HG03108 (cell line): Measurements from ENCODE around the gene YARS1.

ENCODE experiments used
- ATAC-seq: cut with Tn5 transposase; IDR thresholded peaks from one replicate; pipeline ENCODE4 v1.9.1; 2021; ENCODE audit warnings: moderate library complexity; ENCODE audit not compliant: unreplicated experiment

The YARS1 gene

GRCh38 chr1:32782086-32782485 is 35.1 kb downstream of the YARS1 start:
- no peak for ATAC-seq

DNA sequence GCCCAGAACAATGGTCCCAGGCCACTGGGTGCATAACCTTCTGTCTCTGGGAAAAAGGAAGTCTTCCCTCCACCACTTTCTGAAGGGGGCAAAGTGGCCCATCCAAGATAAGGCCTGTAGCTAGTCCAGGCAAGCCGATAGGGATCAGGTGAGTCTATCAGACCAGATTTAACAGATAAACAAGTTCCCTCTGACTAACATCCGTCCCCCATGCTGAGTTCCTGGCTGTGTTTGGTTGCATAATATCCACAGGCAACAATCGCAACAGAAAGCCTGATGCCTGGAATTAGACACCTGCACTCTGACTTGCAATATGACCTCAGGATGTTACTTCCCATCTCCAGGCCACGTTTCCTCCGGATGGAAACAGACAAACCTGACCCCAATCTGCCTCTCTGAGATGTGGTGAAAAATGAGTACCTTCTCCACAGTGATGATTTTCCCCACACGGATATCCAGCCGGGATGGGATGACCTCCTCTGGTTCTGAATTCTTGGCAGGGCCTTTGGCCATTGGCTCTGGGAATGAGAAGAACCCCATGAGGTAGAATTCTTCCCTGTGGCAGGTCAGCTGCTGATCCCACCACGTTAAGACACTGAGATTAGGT is 36.4 kb downstream of the YARS1 start:
- ATAC-seq = no peak

GRCh38 chr1:32780005-32780404 is 37.2 kb downstream of the YARS1 start:
- no peak for ATAC-seq

DNA sequence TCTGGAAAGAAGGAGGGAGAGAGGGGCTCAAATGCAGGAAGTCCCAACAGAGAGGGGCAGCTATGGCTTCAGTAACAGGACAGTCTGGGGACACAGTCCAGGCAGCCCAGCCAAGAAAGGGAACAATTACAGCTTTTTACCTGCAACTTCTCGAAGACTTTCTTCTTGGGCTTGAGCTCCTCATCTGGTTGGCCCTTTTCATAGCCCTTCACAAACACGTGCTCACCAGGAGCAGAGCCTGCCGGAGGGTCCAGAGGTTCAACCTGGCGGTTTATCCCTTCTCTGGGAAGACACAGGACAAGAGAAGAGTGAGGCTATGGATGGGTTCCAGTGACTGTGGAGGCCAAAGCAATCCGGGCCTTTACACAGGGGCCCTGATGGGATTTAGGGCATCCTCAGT is 37.9 kb downstream of the YARS1 start:
- ATAC-seq = no peak

DNA sequence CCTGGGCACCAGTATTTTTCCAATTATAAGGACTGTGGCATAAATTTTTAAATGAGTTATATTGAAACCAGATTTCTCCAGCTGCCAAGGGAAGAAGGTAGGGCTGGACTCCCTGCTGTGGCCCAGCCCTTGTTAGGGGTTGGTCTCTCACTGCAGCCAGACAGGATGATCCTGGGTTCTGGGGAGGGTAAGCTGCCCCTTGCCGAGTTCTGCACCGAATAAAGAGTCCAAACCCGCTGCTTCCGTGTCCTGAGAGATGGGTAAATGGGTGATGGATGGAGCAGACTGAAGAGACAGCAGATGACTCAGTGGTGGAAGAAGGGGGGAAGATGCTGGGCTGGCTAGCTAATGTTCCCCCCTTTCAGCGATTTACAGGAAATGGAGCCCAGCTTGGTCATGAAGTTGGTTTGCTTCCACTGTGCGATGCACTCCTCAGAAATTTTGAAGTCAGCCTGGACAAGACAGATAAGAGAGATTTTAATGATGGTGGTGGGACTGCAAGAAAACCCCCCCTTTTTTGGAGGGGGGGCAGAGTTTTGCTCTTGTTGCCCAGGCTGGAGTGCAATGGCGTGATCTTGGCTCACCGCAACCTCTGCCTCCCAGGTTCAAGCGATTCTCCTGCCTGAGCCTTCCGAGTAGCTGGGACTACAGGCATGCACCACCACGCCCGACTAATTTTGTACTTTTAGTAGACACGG is 41.4 kb downstream of the YARS1 start:
- ATAC-seq = no peak

GRCh38 chr1:32774950-32775634 is 42.1 kb downstream of the YARS1 start:
- no peak for ATAC-seq

- no peak for ATAC-seq
Measured at GRCh38 chr1:32774464-32774808, 42.7 kb downstream of the YARS1 start.

GRCh38 chr1:32773764-32774463 is 43.2 kb downstream of the YARS1 start:
- no peak for ATAC-seq

- ATAC-seq = no peak
Measured at GRCh38 chr1:32773018-32773763, 44.0 kb downstream of the YARS1 start.

DNA sequence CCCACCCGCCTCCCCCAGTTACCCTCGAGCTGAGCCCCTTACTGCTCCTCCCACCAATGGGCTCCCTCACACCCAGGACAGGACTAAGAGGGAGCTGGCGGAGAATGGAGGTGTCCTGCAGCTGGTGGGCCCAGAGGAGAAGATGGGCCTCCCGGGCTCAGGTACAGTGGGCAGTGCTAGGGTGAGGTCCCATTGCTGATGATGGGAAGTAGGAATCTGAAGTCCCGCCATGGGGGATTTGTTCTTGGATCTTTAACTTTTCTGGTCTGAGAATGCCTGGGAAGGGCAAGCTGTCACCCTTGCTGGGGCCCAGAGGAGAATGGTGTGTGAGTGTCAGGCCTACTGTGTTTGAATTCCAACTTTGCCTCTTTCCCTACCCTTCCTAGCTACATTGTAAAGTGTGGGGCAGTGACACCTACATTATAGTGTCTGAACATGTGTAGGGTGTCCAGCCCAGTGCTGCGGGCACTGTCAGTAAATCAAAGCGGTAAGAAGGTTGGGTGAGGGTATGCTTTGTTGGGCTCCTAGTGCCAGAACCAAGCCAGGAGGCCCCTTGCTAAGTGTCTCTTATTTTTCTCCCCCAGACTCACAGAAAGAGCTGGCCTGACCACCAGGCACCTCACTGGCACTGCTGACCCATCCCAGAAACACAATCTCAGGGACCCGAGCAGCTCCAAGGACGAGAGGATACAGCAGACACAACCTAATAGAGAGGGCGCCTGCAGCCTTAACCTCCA is 44.7 kb downstream of the YARS1 start:
- no peak for ATAC-seq

- ATAC-seq = no peak
Measured at GRCh38 chr1:32771561-32772280, 45.4 kb downstream of the YARS1 start.

DNA sequence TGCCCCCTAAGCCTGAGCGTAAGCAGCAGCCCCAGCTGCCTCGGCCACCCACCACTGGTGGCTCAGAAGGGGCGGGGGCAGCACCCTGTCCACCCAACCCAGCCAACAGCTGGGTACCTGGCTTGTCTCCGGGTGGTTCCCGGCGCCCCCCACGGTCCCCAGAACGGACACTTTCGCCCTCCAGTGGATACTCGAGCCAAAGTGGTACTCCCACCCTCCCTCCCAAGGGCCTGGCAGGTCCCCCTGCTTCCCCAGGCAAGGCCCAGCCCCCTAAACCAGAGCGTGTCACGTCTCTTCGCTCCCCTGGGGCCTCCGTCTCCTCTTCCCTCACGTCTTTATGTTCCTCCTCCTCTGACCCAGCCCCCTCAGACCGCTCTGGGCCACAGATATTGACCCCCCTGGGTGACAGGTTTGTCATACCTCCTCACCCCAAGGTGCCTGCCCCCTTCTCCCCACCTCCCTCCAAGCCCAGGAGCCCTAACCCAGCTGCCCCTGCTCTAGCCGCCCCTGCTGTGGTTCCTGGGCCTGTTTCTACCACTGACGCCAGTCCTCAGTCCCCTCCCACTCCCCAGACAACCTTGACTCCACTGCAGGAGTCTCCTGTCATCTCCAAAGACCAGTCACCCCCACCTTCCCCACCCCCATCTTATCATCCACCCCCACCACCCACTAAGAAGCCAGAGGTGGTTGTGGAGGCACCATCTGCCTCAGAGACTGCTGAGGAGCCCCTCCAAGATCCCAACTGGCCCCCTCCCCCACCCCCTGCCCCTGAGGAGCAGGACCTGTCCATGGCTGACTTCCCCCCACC is 46.2 kb downstream of the YARS1 start:
- ATAC-seq = no peak

- no peak for ATAC-seq
Measured at GRCh38 chr1:32770221-32770731, 46.9 kb downstream of the YARS1 start.

- ATAC-seq = no peak
Measured at GRCh38 chr1:32769524-32770220, 47.5 kb downstream of the YARS1 start.

- no peak for ATAC-seq
Measured at GRCh38 chr1:32768110-32768850, 48.9 kb downstream of the YARS1 start.

- ATAC-seq = no peak
Measured at GRCh38 chr1:32767641-32768040, 49.5 kb downstream of the YARS1 start.

GRCh38 chr1:32767156-32767555 is 50.0 kb downstream of the YARS1 start:
- no peak for ATAC-seq
